ENCODE data around the gene PTGS2. TPM values are rescaled to one million over a fixed set of nuclear protein-coding genes. Genes with fewer than 3 reads are reported as not detected.

Gene PTGS2
- total and polyA plus RNA-seq, 9 of the 15 experiments (the other 6 are each of a cell fraction or from before 2014, with no cell fraction given) = 0.01 TPM; not detected in 8

- POLR2A ChIA-PET = interaction anchor here (0.6 kb wide), 1 partner anchor 769 kb away, joined by 3 read pairs; no protein-coding TSS in a partner anchor
- BruUV-seq (replicated peaks) = no TSS peak
- in situ Hi-C loops (cut with MboI) = no loop called here
- no peak for TF ChIP-seq CAMTA2 (CRISPR knock-in tag; conservative IDR thresholded peaks at IDR 0.05)
- TF ChIP-seq ZNF407 (IDR thresholded peaks at IDR 0.05; ENCODE audit: low read depth) = no peak
- no peak for TF ChIP-seq MXI1 (IDR thresholded peaks at IDR 0.05; ENCODE audit: low read depth, low read length)
- TF ChIP-seq BCOR (IDR thresholded peaks at IDR 0.05) = no peak
- no peak for TF ChIP-seq ZNF24 (IDR thresholded peaks at IDR 0.05)
- no peak for TF ChIP-seq ZSCAN32 (CRISPR knock-in tag; IDR thresholded peaks at IDR 0.05)
- no peak for TF ChIP-seq ZNF324 (CRISPR knock-in tag; IDR thresholded peaks at IDR 0.05)
- TF ChIP-seq HMG20B (CRISPR knock-in tag; IDR thresholded peaks at IDR 0.05) = no peak
- no peak for TF ChIP-seq ZNF518B (CRISPR knock-in tag; IDR thresholded peaks at IDR 0.05)
- TF ChIP-seq SUPT5H (IDR thresholded peaks at IDR 0.05) = no peak
- no peak for TF ChIP-seq HSF4 (CRISPR knock-in tag; IDR thresholded peaks at IDR 0.05; ENCODE audit: borderline replicate concordance)
- no peak for TF ChIP-seq SMARCC2 (IDR thresholded peaks at IDR 0.05; ENCODE audit: low read depth)
- TF ChIP-seq ZNF551 (CRISPR knock-in tag; IDR thresholded peaks at IDR 0.05) = no peak
- TF ChIP-seq KAT7 (CRISPR knock-in tag; IDR thresholded peaks at IDR 0.05; ENCODE audit: borderline replicate concordance) = no peak
Observed at GRCh38 chr1:186623551-186623950, 56.7 kb downstream of the PTGS2 start.

More at GRCh38 chr1:186623551-186623950, 56.7 kb downstream of the PTGS2 start:
- intact Hi-C loops (cut with micrococcal nuclease) = no loop called here
- no peaks in the 10 kb centered on the region for H3K79me2 ChIP-seq (ENCODE audit: control insufficient read depth, insufficient read depth, low read length)
- no peak overlapping the region for H3K9ac ChIP-seq (ENCODE audit: insufficient read depth in 1 of 2, low read depth in 2 of 2, low read length in 2 of 2)
- no peaks in the 10 kb centered on the region for H3K27me3 ChIP-seq (ENCODE audit: control insufficient read depth in 2 of 2, insufficient read depth in 2 of 2, low read length in 2 of 2)
- 3% methylated on average over 6 of the region's 6 CpGs for WGBS (ENCODE audit: insufficient coverage, low coverage, missing lambda C conversion rate)
- H4K20me1 ChIP-seq (replicated peaks; ENCODE audit: control insufficient read depth, insufficient read depth, low read length) = no peaks in the 10 kb centered on the region
- no peaks in the 10 kb centered on the region for H3K9me3 ChIP-seq (replicated peaks; ENCODE audit: control insufficient read depth, insufficient read depth, low read depth, low read length)
- H3K4me1 ChIP-seq (replicated peaks in 1 of 2; ENCODE audit: control insufficient read depth in 2 of 2, insufficient read depth in 2 of 2, low read length in 2 of 2) = no peaks in the 10 kb centered on the region
- H3K9me1 ChIP-seq (ENCODE audit: control insufficient read depth, insufficient read depth, low read length) = no peaks in the 10 kb centered on the region
- ATAC-seq (no peak), FAIRE-seq (no peak), DNase-seq (ENCODE audit: extremely low read depth in 1 of 4, low spot score in 3 of 4) (no peak)
- CTCF ChIA-PET (ENCODE audit: low intra/inter-chr PET ratio) = no interaction called here
- H2AFZ ChIP-seq (ENCODE audit: low read depth, low read length) = no peak overlapping the region
- H3K36me3 ChIP-seq (ENCODE audit: control insufficient read depth, insufficient read depth, low read length) = no peaks in the 10 kb centered on the region
- H3K4me2 ChIP-seq (ENCODE audit: insufficient read depth, low read length) = no peak overlapping the region
- H3K27ac ChIP-seq (ENCODE audit: extremely low read depth, low read depth, low read length) = no peak overlapping the region
- H3K4me3 ChIP-seq = no peak overlapping the region
